GM23248 (cell line): ENCODE data around the gene OR56B4. TPM values are rescaled to one million over a fixed set of nuclear protein-coding genes. Genes with fewer than 3 reads are reported as not detected.
A peak's percentile ranks its signal among the peaks of the same experiment; 100 is the strongest.

Source experiments
- DNase-seq: peaks from one replicate; pipeline ENCODE4 v3.0.0-alpha.2; 2015
- H2AFZ ChIP-seq: fragments of 200-600 bp; sonication (generic); 2 replicates; pipeline ENCODE4 v1.6.1; 2016; ENCODE audit warnings: antibody characterized with exemption
- H3F3A ChIP-seq: fragments of 200-600 bp; sonication (generic); 2 replicates; pipeline ENCODE4 v1.6.1; 2016; ENCODE audit warnings: mild to moderate bottlenecking, antibody characterized with exemption, mixed run types; ENCODE audit not compliant: insufficient read depth
- H3K27ac ChIP-seq: fragments of 200-600 bp; sonication (generic); 2 replicates; pipeline ENCODE4 v1.5.1; 2016; ENCODE audit warnings: mild to moderate bottlenecking
- H3K27me3 ChIP-seq: fragments of 200-600 bp; sonication (generic); replicated peaks from 2 replicates; pipeline ENCODE4 v1.6.1; 2016; ENCODE audit warnings: mild to moderate bottlenecking; ENCODE audit not compliant: insufficient read depth
- H3K36me3 ChIP-seq: fragments of 200-600 bp; sonication (generic); 2 replicates; pipeline ENCODE4 v1.6.1; 2016; ENCODE audit warnings: low read depth, mild to moderate bottlenecking
- H3K4me1 ChIP-seq: fragments of 200-600 bp; sonication (generic); 2 replicates; pipeline ENCODE4 v1.6.1; 2016; ENCODE audit warnings: mild to moderate bottlenecking; ENCODE audit not compliant: insufficient read depth
- H3K4me2 ChIP-seq: fragments of 200-600 bp; sonication (generic); one replicate; pipeline ENCODE4 v1.6.1; 2016; ENCODE audit warnings: mild to moderate bottlenecking; ENCODE audit not compliant: unreplicated experiment
- H3K4me3 ChIP-seq: fragments of 200-600 bp; sonication (generic); 2 replicates; pipeline ENCODE4 v1.5.1; 2016; ENCODE audit warnings: mild to moderate bottlenecking
- H3K79me2 ChIP-seq: fragments of 200-600 bp; sonication (generic); 2 replicates; pipeline ENCODE4 v1.6.1; 2016; ENCODE audit warnings: mild to moderate bottlenecking; ENCODE audit not compliant: insufficient read depth
- H3K9ac ChIP-seq: fragments of 200-600 bp; sonication (generic); 2 replicates; pipeline ENCODE4 v1.6.1; 2016; ENCODE audit warnings: mild to moderate bottlenecking
- H3K9me2 ChIP-seq: fragments of 200-600 bp; sonication (generic); 2 replicates; pipeline ENCODE4 v1.6.1; 2016; ENCODE audit warnings: mixed run types, mild to moderate bottlenecking, moderate library complexity; ENCODE audit not compliant: insufficient read depth
- H3K9me3 ChIP-seq: fragments of 200-600 bp; sonication (generic); one replicate; pipeline ENCODE4 v1.6.1; 2017; ENCODE audit warnings: low read depth
- H4K20me1 ChIP-seq: fragments of 200-600 bp; sonication (generic); 2 replicates; pipeline ENCODE4 v1.6.0; 2016; ENCODE audit not compliant: insufficient read depth
- EZH2 ChIP-seq: fragments of 200-600 bp; sonication (generic); IDR thresholded peaks from 2 replicates; pipeline ENCODE4 v1.6.1; 2018; ENCODE audit warnings: antibody characterized with exemption, mild to moderate bottlenecking; ENCODE audit not compliant: insufficient read depth, poor library complexity, severe bottlenecking
- EZH2phosphoT487 ChIP-seq: fragments of 200-600 bp; sonication (generic); IDR thresholded peaks from 2 replicates; pipeline ENCODE4 v1.6.1; 2018; ENCODE audit warnings: antibody characterized with exemption, moderate library complexity, mild to moderate bottlenecking, low read depth; ENCODE audit not compliant: insufficient read depth
- WGBS, 2 experiments: methylation state at CpG; one replicate each; pipeline ENCODE4 v1.1.6; 2015 to 2017; ENCODE audit warnings: low lambda C conversion rate in 2 of 2, low coverage in 1 of 2; ENCODE audit errors: missing lambda C conversion rate in 2 of 2; 5-methylcytosine and 5-hydroxymethylcytosine counted together
- in situ Hi-C: fragments of 300-500 bp; cut with MboI; formaldehyde crosslinking; loops from 2 replicates; pipeline ENCODE4 v1.15.0; 2020
- polyA plus RNA-seq: library from polyadenylated mRNA; unstranded; fragments of >200 nt; fragmentation: Nextera tagmentation; extraction: Ambion mirVana; gene quantifications from 2 replicates; pipeline ENCODE4 v1.2.1, GENCODE V29; 2016
- total RNA-seq: library from RNA; depleted of rRNA; stranded (reverse); fragments of >200 nt; shearing (Covaris generic); gene quantifications from 2 replicates; pipeline ENCODE4 v1.2.3, GENCODE V29; 2014

OR56B4 gene
- total and polyA plus RNA-seq, 2 experiments from 2014 or later: not detected

GRCh38 chr11:6095798-6096197 is 11.7 kb upstream of the OR56B4 start:
- Histone ChIP-seq H3K27me3 (no peaks in the 10 kb centered on the region), H3K9ac (no peak overlapping the region), H4K20me1 (no peaks in the 10 kb centered on the region), H3K36me3 (no peaks in the 10 kb centered on the region), H3K4me3 (no peak overlapping the region), H3F3A (no peaks in the 10 kb centered on the region), H3K4me2 (no peak overlapping the region), H2AFZ (no peak overlapping the region), H3K9me2 (no peaks in the 10 kb centered on the region), H3K27ac (no peak overlapping the region), H3K79me2 (no peaks in the 10 kb centered on the region), H3K9me3 (no peaks in the 10 kb centered on the region), H3K4me1 (no peaks in the 10 kb centered on the region)
- TF ChIP-seq EZH2phosphoT487 (no peak), EZH2 (no peak)
- DNase-seq: no peak
- in situ Hi-C loops: no loop called here
- 0 to 3% methylated on average over 2 of the region's 2 CpGs for WGBS, 2 experiments

- TF ChIP-seq EZH2 (no peak), EZH2phosphoT487 (no peak)
- Histone ChIP-seq H3K79me2 (no peaks in the 10 kb centered on the region), H3K27ac (no peak overlapping the region), H4K20me1 (no peaks in the 10 kb centered on the region), H3F3A (no peaks in the 10 kb centered on the region), H3K36me3 (no peaks in the 10 kb centered on the region), H3K4me3 (no peak overlapping the region), H3K4me1 (no peaks in the 10 kb centered on the region), H3K9me3 (no peaks in the 10 kb centered on the region), H3K9ac (no peak overlapping the region), H3K27me3 (no peaks in the 10 kb centered on the region), H3K4me2 (no peak overlapping the region), H2AFZ (no peak overlapping the region), H3K9me2 (no peaks in the 10 kb centered on the region)
- 4 to 5% methylated on average over 2 of the region's 2 CpGs for WGBS, 2 experiments
- in situ Hi-C loops: no loop called here
- DNase-seq: peak; percentile 3
Observed at GRCh38 chr11:6096417-6096816, 11.1 kb upstream of the OR56B4 start.

- H3K27me3 ChIP-seq: no peaks in the 10 kb centered on the region
- DNase-seq: no peak
- H4K20me1 ChIP-seq: no peaks in the 10 kb centered on the region
- in situ Hi-C loops: no loop called here
- WGBS, 2 experiments: 5 to 8% methylated on average over 2 of the region's 2 CpGs
- H3K9me2 ChIP-seq: no peaks in the 10 kb centered on the region
- H3K9me3 ChIP-seq: no peaks in the 10 kb centered on the region
- TF ChIP-seq EZH2 (no peak), EZH2phosphoT487 (no peak)
- no peaks in the 10 kb centered on the region for H3K36me3 ChIP-seq
- H3K4me2 ChIP-seq: no peak overlapping the region
- no peaks in the 10 kb centered on the region for H3K4me1 ChIP-seq
- H2AFZ ChIP-seq: no peak overlapping the region
- no peaks in the 10 kb centered on the region for H3K79me2 ChIP-seq
- no peak overlapping the region for H3K27ac ChIP-seq
- no peak overlapping the region for H3K4me3 ChIP-seq
- no peaks in the 10 kb centered on the region for H3F3A ChIP-seq
- no peak overlapping the region for H3K9ac ChIP-seq
Observed at GRCh38 chr11:6099577-6099976, 7.9 kb upstream of the OR56B4 start.

GRCh38 chr11:6110011-6110410 is 2.5 kb downstream of the OR56B4 start:
- no peaks in the 10 kb centered on the region for H3K36me3 ChIP-seq
- no peaks in the 10 kb centered on the region for H3K27me3 ChIP-seq
- H3K4me2 ChIP-seq: no peak overlapping the region
- WGBS, 2 experiments: 41 to 47% methylated on average over 1 of the region's 1 CpG
- no peak for TF ChIP-seq EZH2phosphoT487
- TF ChIP-seq EZH2: no peak
- H3K9me3 ChIP-seq: no peaks in the 10 kb centered on the region
- no peaks in the 10 kb centered on the region for H3K9me2 ChIP-seq
- H3K4me3 ChIP-seq: no peak overlapping the region
- H3K79me2 ChIP-seq: no peaks in the 10 kb centered on the region
- no peaks in the 10 kb centered on the region for H3K4me1 ChIP-seq
- no peaks in the 10 kb centered on the region for H3F3A ChIP-seq
- H3K27ac ChIP-seq: no peak overlapping the region
- in situ Hi-C loops: no loop called here
- no peak for DNase-seq
- no peak overlapping the region for H2AFZ ChIP-seq
- no peaks in the 10 kb centered on the region for H4K20me1 ChIP-seq
- no peak overlapping the region for H3K9ac ChIP-seq

GRCh38 chr11:6111673-6112072 is 4.2 kb downstream of the OR56B4 start:
- H3K4me3 ChIP-seq: no peak overlapping the region
- no peaks in the 10 kb centered on the region for H3K9me2 ChIP-seq
- H3K27me3 ChIP-seq: no peaks in the 10 kb centered on the region
- H4K20me1 ChIP-seq: no peaks in the 10 kb centered on the region
- no peaks in the 10 kb centered on the region for H3F3A ChIP-seq
- no peak for DNase-seq
- WGBS, 2 experiments: 8% methylated on average over 2 of the region's 2 CpGs
- H3K79me2 ChIP-seq: no peaks in the 10 kb centered on the region
- in situ Hi-C loops: no loop called here
- no peak overlapping the region for H3K4me2 ChIP-seq
- no peak overlapping the region for H3K27ac ChIP-seq
- H2AFZ ChIP-seq: no peak overlapping the region
- H3K9me3 ChIP-seq: no peaks in the 10 kb centered on the region
- H3K36me3 ChIP-seq: no peaks in the 10 kb centered on the region
- no peak overlapping the region for H3K9ac ChIP-seq
- no peaks in the 10 kb centered on the region for H3K4me1 ChIP-seq
- TF ChIP-seq EZH2phosphoT487 (no peak), EZH2 (no peak)
